Bronchial epithelial cell (primary cell): ENCODE data around the gene ANKRD13D. TPM values are rescaled to one million over a fixed set of nuclear protein-coding genes. Genes with fewer than 3 reads are reported as not detected.
"Not testable (repeated sequence)": the region's sequence is repeated elsewhere in the genome, so short reads cannot be mapped to it uniquely, and the experiment has no call there.

Source experiments
- DNase-seq: peaks from one replicate; pipeline ENCODE4 v3.0.0-alpha.2; 2010; ENCODE audit warnings: low read depth
- FAIRE-seq: peaks from 2 replicates; lab custom pipeline; 2011; peaks lifted over from hg19 to GRCh38; lab: Jason Lieb, UNC
- H3K27me3 ChIP-seq: 2 replicates; pipeline ENCODE4 v1.5.1; 2011; ENCODE audit warnings: low read length; ENCODE audit not compliant: control insufficient read depth, insufficient read depth
- H3K36me3 ChIP-seq: 2 replicates; pipeline ENCODE4 v1.5.1; 2011; ENCODE audit warnings: low read length; ENCODE audit not compliant: control insufficient read depth, insufficient read depth
- H3K4me3 ChIP-seq: 2 replicates; pipeline ENCODE4 v1.5.1; 2011; ENCODE audit warnings: mild to moderate bottlenecking, low read depth, low read length, control low read depth
- total RNA-seq: library from RNA; depleted of rRNA; stranded (reverse); fragments of >200 nt; gene quantifications from 2 replicates; pipeline ENCODE4 v1.2.1, GENCODE V29; 2014
- TF ChIP-seq, protein P1 (sequence below): IDR thresholded peaks from 2 replicates; pipeline ENCODE4 v1.5.1; 2011; ENCODE audit warnings: mild to moderate bottlenecking, moderate library complexity, low read length, control low read depth, inconsistent platforms; ENCODE audit not compliant: insufficient read depth, severe bottlenecking

Gene ANKRD13D
- total RNA-seq, 1 donor from 2014 or later: 22.4 TPM

GRCh38 chr11:67260406-67260805 is 28.7 kb upstream of the ANKRD13D start:
- DNase-seq (no peak), FAIRE-seq (no peak)
- TF ChIP-seq, protein P1, sequence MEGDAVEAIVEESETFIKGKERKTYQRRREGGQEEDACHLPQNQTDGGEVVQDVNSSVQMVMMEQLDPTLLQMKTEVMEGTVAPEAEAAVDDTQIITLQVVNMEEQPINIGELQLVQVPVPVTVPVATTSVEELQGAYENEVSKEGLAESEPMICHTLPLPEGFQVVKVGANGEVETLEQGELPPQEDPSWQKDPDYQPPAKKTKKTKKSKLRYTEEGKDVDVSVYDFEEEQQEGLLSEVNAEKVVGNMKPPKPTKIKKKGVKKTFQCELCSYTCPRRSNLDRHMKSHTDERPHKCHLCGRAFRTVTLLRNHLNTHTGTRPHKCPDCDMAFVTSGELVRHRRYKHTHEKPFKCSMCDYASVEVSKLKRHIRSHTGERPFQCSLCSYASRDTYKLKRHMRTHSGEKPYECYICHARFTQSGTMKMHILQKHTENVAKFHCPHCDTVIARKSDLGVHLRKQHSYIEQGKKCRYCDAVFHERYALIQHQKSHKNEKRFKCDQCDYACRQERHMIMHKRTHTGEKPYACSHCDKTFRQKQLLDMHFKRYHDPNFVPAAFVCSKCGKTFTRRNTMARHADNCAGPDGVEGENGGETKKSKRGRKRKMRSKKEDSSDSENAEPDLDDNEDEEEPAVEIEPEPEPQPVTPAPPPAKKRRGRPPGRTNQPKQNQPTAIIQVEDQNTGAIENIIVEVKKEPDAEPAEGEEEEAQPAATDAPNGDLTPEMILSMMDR: no peak
- Histone ChIP-seq H3K36me3 (peaks cover 9% of the 10 kb centered on the region), H3K4me3 (no peak overlapping the region), H3K27me3 (no peaks in the 10 kb centered on the region)

- peak; percentile 40 for DNase-seq
- H3K4me3 ChIP-seq: peak overlapping the region; percentile 24
- H3K36me3 ChIP-seq, FAIRE-seq, H3K27me3 ChIP-seq: not testable (repeated sequence)
These were observed 28.0 kb upstream of the ANKRD13D start for GRCh38 chr11:67260885-67261639.

DNA sequence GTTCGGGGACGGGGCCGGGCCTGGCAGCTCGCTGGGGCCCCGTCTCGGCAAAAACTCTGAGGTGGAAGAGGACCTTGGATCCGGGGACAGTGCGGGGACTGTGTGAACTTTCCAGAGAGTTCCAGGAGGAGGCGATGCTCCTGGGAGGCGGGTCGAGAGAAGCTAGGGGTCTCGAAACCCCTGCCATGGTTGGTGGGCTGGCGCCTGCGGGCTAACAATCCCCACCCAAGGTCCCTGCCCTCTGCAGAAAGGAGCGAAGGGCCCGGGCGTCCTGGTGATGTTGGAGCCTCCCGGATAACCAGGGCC is 27.5 kb upstream of the ANKRD13D start:
- Histone ChIP-seq H3K4me3 (no peak overlapping the region), H3K36me3 (peaks cover 3% of the 10 kb centered on the region), H3K27me3 (no peaks in the 10 kb centered on the region)
- FAIRE-seq (no peak), DNase-seq (no peak)
- TF ChIP-seq, protein P1: peak; percentile 17

DNA sequence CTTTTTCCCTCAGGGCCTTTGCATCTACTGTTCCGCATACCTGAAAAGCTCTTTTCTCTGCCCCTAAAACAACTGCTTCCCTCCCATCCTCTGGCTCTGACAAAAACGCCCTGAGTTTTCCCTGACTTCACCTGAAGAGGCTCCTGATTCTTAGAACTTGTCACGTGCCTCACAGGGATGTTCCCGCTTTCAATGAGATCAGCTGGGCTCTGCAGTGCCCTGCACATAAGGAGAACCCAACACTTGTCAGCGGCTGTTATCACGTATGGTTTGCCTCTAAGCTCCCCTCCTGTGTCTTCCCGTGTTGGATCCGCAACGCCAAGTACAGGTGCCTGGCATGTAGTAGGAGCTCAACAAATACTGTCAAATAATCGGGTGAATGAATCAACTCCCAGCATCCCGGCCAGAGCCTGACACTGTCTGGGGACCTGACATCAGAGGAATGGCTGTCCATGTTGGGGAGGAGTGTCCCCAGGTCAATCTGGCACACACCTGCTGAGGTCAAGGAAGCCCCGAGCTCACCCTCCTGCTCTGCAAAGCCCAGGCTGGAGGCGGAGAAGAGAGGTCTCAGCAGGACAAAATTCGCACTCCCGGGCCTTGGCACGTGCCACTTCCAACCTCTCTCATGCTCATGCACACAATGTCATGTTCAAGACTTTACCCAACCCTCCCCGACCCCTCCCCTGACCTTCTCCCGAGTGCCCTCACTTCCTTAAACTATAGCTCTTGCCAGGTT is 27.0 kb upstream of the ANKRD13D start:
- Histone ChIP-seq H3K4me3 (no peak overlapping the region), H3K36me3 (no peaks in the 10 kb centered on the region), H3K27me3 (no peaks in the 10 kb centered on the region)
- FAIRE-seq (no peak), DNase-seq (no peak)
- TF ChIP-seq, protein P1: no peak

DNA sequence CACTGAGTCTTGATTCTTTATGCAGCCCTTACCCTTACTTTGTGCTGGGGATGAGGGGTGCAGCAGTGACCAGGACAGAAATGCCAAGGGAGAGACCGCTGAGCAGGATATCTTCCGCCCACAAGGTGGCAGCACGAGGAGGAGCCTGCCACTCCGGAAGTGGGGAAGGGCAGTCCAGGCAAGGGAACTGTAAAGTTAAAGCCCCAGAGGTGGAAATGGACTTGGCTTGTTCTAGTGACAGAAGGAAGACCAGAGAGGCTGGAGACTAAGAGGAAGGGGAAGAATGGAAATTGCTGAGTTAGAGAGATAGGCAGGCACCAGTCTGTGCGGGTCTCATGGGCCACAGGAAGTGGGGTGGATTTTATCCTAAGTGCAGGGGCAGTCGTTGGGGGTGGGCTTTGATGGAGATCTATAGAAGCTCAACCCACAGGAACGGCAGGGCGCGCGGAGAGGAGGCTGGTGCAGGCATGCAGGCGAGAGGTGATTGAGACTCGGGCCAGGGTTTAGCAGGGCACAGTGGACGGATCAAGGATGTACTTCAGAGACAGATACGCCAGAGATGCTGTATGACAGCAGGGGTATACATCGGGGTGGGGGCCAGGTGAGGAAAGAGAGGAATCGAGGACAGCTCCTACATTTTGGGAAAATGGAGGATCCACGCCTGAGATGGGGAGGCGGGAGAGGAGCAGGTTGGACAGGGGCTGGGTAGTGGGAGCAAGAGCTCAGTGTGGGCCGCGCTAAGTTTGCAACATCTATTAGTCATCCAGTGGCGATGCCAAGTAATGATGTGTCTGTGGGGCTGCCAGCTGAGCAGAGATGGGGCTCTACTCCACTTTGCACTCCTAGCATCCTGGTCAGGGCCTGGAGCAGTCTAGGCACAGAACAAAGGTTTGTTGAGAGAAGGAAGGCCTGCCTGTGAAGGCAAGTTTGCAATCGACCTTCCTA is 26.1 kb upstream of the ANKRD13D start:
- Histone ChIP-seq H3K27me3 (no peaks in the 10 kb centered on the region), H3K36me3 (peaks cover 2% of the 10 kb centered on the region), H3K4me3 (no peak overlapping the region)
- DNase-seq (peak; percentile 85), FAIRE-seq (peak; percentile 91)
- TF ChIP-seq, protein P1: peak; percentile 85
